ENCODE measurements around the gene PPARA.

Gene PPARA

GRCh38 chr22:46220921-46221320, 70.6 kb downstream of the PPARA start:
- no peak for DNase-seq

GRCh38 chr22:46224044-46224897, 73.9 kb downstream of the PPARA start:
- no peak for DNase-seq

GRCh38 chr22:46224898-46225290, 74.6 kb downstream of the PPARA start:
- DNase-seq: no peak

GRCh38 chr22:46225631-46226030, 75.3 kb downstream of the PPARA start:
- DNase-seq: no peak

- DNase-seq: no peak
Measured at GRCh38 chr22:46226577-46226976, 76.3 kb downstream of the PPARA start.

GRCh38 chr22:46229701-46230100, 79.4 kb downstream of the PPARA start:
- DNase-seq: no peak

GRCh38 chr22:46230262-46230901, 80.1 kb downstream of the PPARA start:
- no peak for DNase-seq

- no peak for DNase-seq
Measured at GRCh38 chr22:46233231-46233630, 82.9 kb downstream of the PPARA start.

GRCh38 chr22:46234969-46235368, 84.6 kb downstream of the PPARA start:
- DNase-seq: no peak

GRCh38 chr22:46237453-46238124, 87.3 kb downstream of the PPARA start:
- DNase-seq: no peak

- DNase-seq: no peak
Measured at GRCh38 chr22:46238541-46238940, 88.2 kb downstream of the PPARA start.

GRCh38 chr22:46239261-46240048, 89.1 kb downstream of the PPARA start:
- no peak for DNase-seq

GRCh38 chr22:46240073-46240472, 89.7 kb downstream of the PPARA start:
- no peak for DNase-seq

GRCh38 chr22:46240506-46240905, 90.2 kb downstream of the PPARA start:
- DNase-seq: no peak

- DNase-seq: no peak
Measured at GRCh38 chr22:46240907-46241306, 90.6 kb downstream of the PPARA start.

GRCh38 chr22:46241396-46242007, 91.2 kb downstream of the PPARA start:
- DNase-seq: no peak

GRCh38 chr22:46242076-46242475, 91.8 kb downstream of the PPARA start:
- no peak for DNase-seq

- no peak for DNase-seq
Measured at GRCh38 chr22:46244771-46245170, 94.4 kb downstream of the PPARA start.

GRCh38 chr22:46245511-46245910, 95.2 kb downstream of the PPARA start:
- no peak for DNase-seq

- DNase-seq: no peak
Measured at GRCh38 chr22:46246178-46246577, 95.9 kb downstream of the PPARA start.

GRCh38 chr22:46247443-46247975, 97.2 kb downstream of the PPARA start:
- DNase-seq: no peak
